Small intestine (tissue), 7 donors: Measurements from ENCODE around the gene FOXO1. TPM values are rescaled to one million over a fixed set of nuclear protein-coding genes. Genes with fewer than 3 reads are reported as not detected.

Source experiments
- DNase-seq, 2 donors: peaks; one replicate each; pipeline versions ENCODE4 v3.0.0 to v3.0.0-alpha.2; 2013
- FAIRE-seq: peaks from 2 replicates; lab custom pipeline; 2012; peaks lifted over from hg19 to GRCh38; lab: Jason Lieb, UNC
- H3K27ac ChIP-seq, 3 donors: one replicate each; pipeline ENCODE4 v1.5.1; 2013; ENCODE audit warnings: low read length in 2 of 3, mild to moderate bottlenecking in 2 of 3, control low read depth in 1 of 3, inconsistent platforms in 1 of 3, low read depth in 1 of 3, moderate library complexity in 1 of 3
- H3K27me3 ChIP-seq, 3 donors: one replicate each; pipeline ENCODE4 v1.6.1; 2013; ENCODE audit warnings: low read length in 3 of 3, inconsistent platforms in 1 of 3; ENCODE audit not compliant: control insufficient read depth in 3 of 3, insufficient read depth in 3 of 3
- H3K36me3 ChIP-seq, 3 donors: one replicate each; pipeline ENCODE4 v1.6.1; 2013; ENCODE audit warnings: low read length in 3 of 3, inconsistent platforms in 1 of 3, low read depth in 1 of 3, mild to moderate bottlenecking in 1 of 3, moderate library complexity in 1 of 3; ENCODE audit not compliant: control insufficient read depth in 3 of 3, insufficient read depth in 2 of 3
- H3K4me1 ChIP-seq, 3 donors: one replicate each; pipeline ENCODE4 v1.6.1; 2013; ENCODE audit warnings: low read length in 2 of 3, inconsistent platforms in 1 of 3, low read depth in 1 of 3, mild to moderate bottlenecking in 1 of 3, moderate library complexity in 1 of 3; ENCODE audit not compliant: control insufficient read depth in 3 of 3, insufficient read depth in 2 of 3
- H3K4me3 ChIP-seq, 3 donors: one replicate each; pipeline ENCODE4 v1.5.1; 2013; ENCODE audit warnings: low read length in 3 of 3, control low read depth in 1 of 3, inconsistent platforms in 1 of 3, low read depth in 1 of 3, mild to moderate bottlenecking in 1 of 3, moderate library complexity in 1 of 3
- H3K9me3 ChIP-seq, 2 donors: one replicate each; pipeline ENCODE4 v1.6.1; 2013; ENCODE audit warnings: low read depth in 1 of 2, low read length in 1 of 2; ENCODE audit not compliant: control insufficient read depth in 2 of 2, insufficient read depth in 1 of 2
- WGBS, 3 donors: extraction: QIAGEN DNeasy Blood & Tissue Kit; methylation state at CpG; one replicate each; pipeline ENCODE4 v1.1.7; 2013; 5-methylcytosine and 5-hydroxymethylcytosine counted together
- polyA plus RNA-seq, 4 donors: library from polyadenylated mRNA; stranded (reverse) in 3 of 4; unstranded in 1 of 4; fragments of 200-250 nt in 3 of 4; fragments of 120-200 nt in 1 of 4; gene quantifications; one replicate each; pipeline versions ENCODE4 v1.2.1 to v1.2.3, GENCODE V29; 2013
- donor health status: healthy with polysubstance abuse.
- donor health status: control.
- donor health status: control.
- donor health status: Bipolar disorder and iron deficiency.
- donor health status: healthy.

FOXO1 gene
- polyA plus RNA-seq, 4 donors, result 4.0 to 10.1 (median 7.1) TPM

DNA sequence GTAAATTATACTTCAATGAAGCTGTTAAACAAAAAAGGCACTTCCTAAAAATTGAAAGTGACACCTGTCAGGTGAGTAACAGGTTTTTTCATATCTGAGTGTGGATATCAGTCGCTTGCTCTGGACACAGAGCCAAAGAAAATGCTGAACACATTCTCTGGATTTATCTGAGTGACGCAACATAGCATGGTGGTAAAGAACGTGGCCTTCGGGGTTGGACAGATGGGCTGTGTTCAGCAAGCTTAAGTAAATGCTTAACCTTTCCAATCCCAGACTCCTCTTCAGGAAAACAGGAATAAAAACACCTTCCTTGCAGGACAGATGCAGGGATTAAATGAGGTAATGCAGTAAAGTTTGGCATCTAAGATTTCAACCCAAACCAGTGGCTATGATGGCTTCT is 132.0 kb downstream of the FOXO1 start:
- H3K27ac ChIP-seq, result no peak overlapping the region
- DNase-seq (peak in 1 of 2 donors; percentile 40), FAIRE-seq (no peak)
- H3K9me3 ChIP-seq, result no peaks in the 10 kb centered on the region
- no peaks in the 10 kb centered on the region for H3K27me3 ChIP-seq
- WGBS, 3 donors, result 45 to 69% (median 67%) methylated on average over 4 of the region's 4 CpGs
- H3K4me1 ChIP-seq, result peaks cover 0 to 6% (median 0%) of the 10 kb centered on the region in 3 donors
- no peaks in the 10 kb centered on the region for H3K36me3 ChIP-seq
- no peak overlapping the region for H3K4me3 ChIP-seq

DNA sequence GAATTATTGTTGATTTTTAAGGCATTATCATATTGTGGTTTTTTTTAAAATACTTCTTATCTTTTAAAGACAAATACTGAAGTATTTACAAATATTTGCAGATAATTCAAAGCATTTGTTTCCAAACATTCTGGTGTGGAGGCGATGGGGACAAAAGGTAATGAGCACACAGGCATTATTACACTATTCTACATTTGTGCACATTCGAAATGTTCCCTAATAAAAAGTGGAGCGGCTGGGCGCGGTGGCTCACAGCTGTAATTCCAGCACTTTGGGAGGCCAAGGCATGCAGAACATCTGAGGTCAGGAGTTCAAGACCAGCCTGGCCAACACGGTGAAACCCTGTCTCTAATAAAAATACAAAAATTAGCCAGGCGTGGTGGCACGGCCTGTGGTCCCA is 133.4 kb downstream of the FOXO1 start:
- no peak overlapping the region for H3K27ac ChIP-seq
- 23 to 59% (median 34%) methylated on average over 8 of the region's 8 CpGs for WGBS, 3 donors
- H3K27me3 ChIP-seq, result no peaks in the 10 kb centered on the region
- H3K9me3 ChIP-seq, result peaks cover 0 to under 1% of the 10 kb centered on the region in 2 donors
- FAIRE-seq (no peak), DNase-seq (peak; percentile 16 to 57)
- no peaks in the 10 kb centered on the region for H3K36me3 ChIP-seq
- H3K4me3 ChIP-seq, result no peak overlapping the region
- peaks cover 0 to 6% (median 0%) of the 10 kb centered on the region in 3 donors for H3K4me1 ChIP-seq

- FAIRE-seq (no peak), DNase-seq (no peak)
- no peaks in the 10 kb centered on the region for H3K4me1 ChIP-seq
- no peak overlapping the region for H3K4me3 ChIP-seq
- no peak overlapping the region for H3K27ac ChIP-seq
- no peaks in the 10 kb centered on the region for H3K27me3 ChIP-seq
- peaks cover 0 to 6% of the 10 kb centered on the region in 2 donors for H3K9me3 ChIP-seq
- no peaks in the 10 kb centered on the region for H3K36me3 ChIP-seq
- WGBS, 3 donors, result 58 to 72% (median 70%) methylated on average over 1 of the region's 1 CpG
These were observed 135.5 kb downstream of the FOXO1 start for GRCh38 chr13:40530961-40531360.

- Histone ChIP-seq H3K4me1 (no peaks in the 10 kb centered on the region), H3K27me3 (no peaks in the 10 kb centered on the region), H3K27ac (no peak overlapping the region), H3K4me3 (no peak overlapping the region), H3K9me3 (peaks cover 0 to 6% of the 10 kb centered on the region in 2 donors), H3K36me3 (no peaks in the 10 kb centered on the region)
- FAIRE-seq (no peak), DNase-seq (no peak)
- 83 to 93% (median 92%) methylated on average over 6 of the region's 6 CpGs for WGBS, 3 donors
These were observed 137.6 kb downstream of the FOXO1 start for GRCh38 chr13:40528881-40529280.

DNA sequence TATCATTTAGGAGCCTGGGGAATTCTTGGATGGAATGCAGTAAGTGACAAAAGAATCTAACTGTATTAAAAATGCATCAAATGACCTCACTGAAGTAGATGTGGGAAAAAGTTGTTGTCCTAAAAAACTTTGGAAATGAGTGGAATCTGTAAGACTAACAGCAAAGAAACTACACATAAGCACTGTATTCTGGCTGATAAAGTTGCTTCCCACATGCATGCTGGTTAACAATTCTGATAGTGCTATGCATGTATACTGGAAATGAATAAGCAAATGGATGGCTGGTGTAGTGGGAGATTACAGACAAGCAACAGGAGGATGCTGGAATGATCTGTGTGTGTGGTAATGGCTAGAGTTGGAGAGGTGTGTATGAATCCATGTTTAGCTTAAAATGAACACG is 138.5 kb downstream of the FOXO1 start:
- no peak overlapping the region for H3K27ac ChIP-seq
- no peak for DNase-seq
- H3K4me3 ChIP-seq, result no peak overlapping the region
- no peaks in the 10 kb centered on the region for H3K36me3 ChIP-seq
- no peak for FAIRE-seq
- WGBS, 3 donors, result 82 to 98% (median 83%) methylated on average over 1 of the region's 1 CpG
- H3K4me1 ChIP-seq, result no peaks in the 10 kb centered on the region
- peaks cover 0 to 6% of the 10 kb centered on the region in 2 donors for H3K9me3 ChIP-seq
- H3K27me3 ChIP-seq, result no peaks in the 10 kb centered on the region

- peaks cover 0 to 2% (median 0%) of the 10 kb centered on the region in 3 donors for H3K4me1 ChIP-seq
- WGBS, 3 donors, result 65 to 84% (median 75%) methylated on average over 1 of the region's 1 CpG
These were observed 144.2 kb downstream of the FOXO1 start for GRCh38 chr13:40522282-40522681.

GRCh38 chr13:40520916-40521315 is 145.5 kb downstream of the FOXO1 start:
- Histone ChIP-seq H3K4me1 (peaks cover 0 to 2% (median 0%) of the 10 kb centered on the region in 3 donors), H3K9me3 (no peaks in the 10 kb centered on the region), H3K36me3 (no peaks in the 10 kb centered on the region), H3K27ac (no peak overlapping the region), H3K27me3 (no peaks in the 10 kb centered on the region), H3K4me3 (no peak overlapping the region)
- no peak for FAIRE-seq
- DNase-seq, result no peak
- WGBS, 3 donors, result 95 to 99% (median 99%) methylated on average over 3 of the region's 3 CpGs

More at GRCh38 chr13:40522282-40522681, 144.2 kb downstream of the FOXO1 start:
- Histone ChIP-seq H3K4me3 (no peak overlapping the region), H3K27ac (no peak overlapping the region), H3K36me3 (no peaks in the 10 kb centered on the region), H3K9me3 (peaks cover 0 to 1% of the 10 kb centered on the region in 2 donors), H3K27me3 (no peaks in the 10 kb centered on the region)
- DNase-seq, result no peak
- no peak for FAIRE-seq

DNA sequence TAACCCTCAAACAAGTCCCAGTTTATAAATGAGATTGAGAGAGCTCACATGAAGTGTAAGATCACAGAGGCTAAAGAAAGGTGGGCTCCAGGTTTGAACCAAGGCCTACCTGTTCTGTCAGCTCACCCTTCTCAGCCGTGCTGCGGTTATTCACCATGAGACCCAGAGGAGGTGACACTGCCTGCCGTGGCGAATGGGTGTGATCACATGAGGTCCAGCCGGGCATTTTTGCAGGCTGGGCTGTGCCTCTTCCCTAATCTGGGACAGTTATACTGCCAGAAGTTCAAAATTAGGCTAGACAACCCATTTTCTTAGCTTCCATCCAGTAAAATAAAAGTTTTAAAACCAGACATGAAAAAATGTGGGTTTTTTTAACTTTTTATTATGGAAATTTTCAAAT is 146.8 kb downstream of the FOXO1 start:
- 68 to 83% (median 80%) methylated on average over 5 of the region's 5 CpGs for WGBS, 3 donors
- Histone ChIP-seq H3K4me1 (peaks cover 0 to 2% (median 0%) of the 10 kb centered on the region in 3 donors), H3K9me3 (no peaks in the 10 kb centered on the region), H3K36me3 (no peaks in the 10 kb centered on the region), H3K4me3 (no peak overlapping the region), H3K27me3 (no peaks in the 10 kb centered on the region), H3K27ac (no peak overlapping the region)
- no peak for FAIRE-seq
- no peak for DNase-seq

DNA sequence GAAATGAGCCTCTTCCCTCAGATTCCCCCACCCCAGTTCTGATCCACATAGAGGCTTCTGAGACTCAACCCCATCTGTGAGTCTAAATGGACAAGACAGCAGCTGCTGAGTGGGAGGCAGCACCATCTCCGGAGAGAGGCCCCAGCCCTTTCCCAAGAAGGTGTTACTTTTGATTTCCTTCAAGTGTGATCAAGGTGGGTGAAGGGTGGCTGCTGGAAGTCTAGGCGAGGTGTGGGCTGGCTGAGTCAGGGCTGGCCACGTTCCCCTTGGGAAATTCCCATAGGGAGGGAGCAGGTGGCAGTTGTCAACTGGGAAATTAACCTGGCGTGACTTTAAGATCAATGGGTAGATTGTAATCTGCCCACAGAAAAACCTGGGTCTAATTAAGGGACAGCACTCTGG is 148.0 kb downstream of the FOXO1 start:
- DNase-seq (no peak), FAIRE-seq (no peak)
- no peak overlapping the region for H3K4me3 ChIP-seq
- H3K27me3 ChIP-seq, result no peaks in the 10 kb centered on the region
- no peaks in the 10 kb centered on the region for H3K9me3 ChIP-seq
- WGBS, 3 donors, result 12 to 34% (median 22%) methylated on average over 4 of the region's 4 CpGs
- H3K36me3 ChIP-seq, result no peaks in the 10 kb centered on the region
- H3K4me1 ChIP-seq, result peaks cover 0 to 2% (median 0%) of the 10 kb centered on the region in 3 donors
- no peak overlapping the region for H3K27ac ChIP-seq
